Suprapubic skin (tissue), 4 donors: ENCODE results near the gene AP2S1. TPM values are rescaled to one million over a fixed set of nuclear protein-coding genes. Genes with fewer than 3 reads are reported as not detected.
"Not testable (repeated sequence)": the region's sequence is repeated elsewhere in the genome, so short reads cannot be mapped to it uniquely, and the experiment has no call there.

Experiments
- DNase-seq, 2 donors: peaks; one replicate each; pipeline ENCODE4 v3.0.0-alpha.2; 2019; ENCODE audit warnings: low spot score in 2 of 2
- H3K27ac ChIP-seq: fragments of 200-600 bp; sonication (generic); one replicate; pipeline ENCODE4 v1.5.1; 2019
- H3K27me3 ChIP-seq: fragments of 200-600 bp; sonication (generic); one replicate; pipeline ENCODE4 v1.5.1; 2019
- H3K36me3 ChIP-seq: fragments of 200-600 bp; sonication (generic); one replicate; pipeline ENCODE4 v1.5.1; 2019
- H3K4me1 ChIP-seq: fragments of 200-600 bp; sonication (generic); one replicate; pipeline ENCODE4 v1.5.1; 2019
- H3K4me3 ChIP-seq: fragments of 200-600 bp; sonication (generic); one replicate; pipeline ENCODE4 v1.5.1; 2019; ENCODE audit warnings: mild to moderate bottlenecking
- H3K9me3 ChIP-seq: fragments of 200-600 bp; sonication (generic); one replicate; pipeline ENCODE4 v1.5.1; 2019
- CTCF ChIP-seq, 2 donors: fragments of 200-600 bp in 1 of 2; fragments of 450-650 bp in 1 of 2; sonication (generic) in 1 of 2; IDR thresholded peaks; one replicate each; pipeline ENCODE4 v1.5.1; 2016 to 2019; ENCODE audit warnings: antibody characterized with exemption in 2 of 2, mild to moderate bottlenecking in 1 of 2, moderate library complexity in 1 of 2
- EP300 ChIP-seq: sonication (generic); formaldehyde crosslinking; IDR thresholded peaks from one replicate; pipeline ENCODE4 v1.6.1; 2017; ENCODE audit warnings: antibody characterized with exemption
- POLR2A ChIP-seq, 2 donors: fragments of 450-650 bp; IDR thresholded peaks; one replicate each; pipeline ENCODE4 v1.6.1; 2017; ENCODE audit warnings: antibody characterized with exemption in 2 of 2, mild to moderate bottlenecking in 2 of 2, moderate library complexity in 2 of 2
- POLR2AphosphoS5 ChIP-seq, 3 donors: sonication (generic); formaldehyde crosslinking; IDR thresholded peaks; one replicate each; pipeline ENCODE4 v1.6.1; 2017; ENCODE audit warnings: antibody characterized with exemption in 3 of 3
- WGBS: methylation state at CpG from one replicate; pipeline ENCODE4 v1.1.5; 2018; 5-methylcytosine and 5-hydroxymethylcytosine counted together
- total RNA-seq, 4 donors: library from RNA; depleted of rRNA; stranded (reverse); fragments of >200 nt; gene quantifications; one replicate each; pipeline ENCODE4 v1.1.0, GENCODE V29; 2016

Gene AP2S1
- total RNA-seq, 4 donors from 2014 or later: 50.6 to 93.3 (median 75.0) TPM

- WGBS: 75% methylated on average over 4 of the region's 4 CpGs
- H3K27ac ChIP-seq: no peak overlapping the region
- TF ChIP-seq EP300 (no peak), CTCF (IDR thresholded peaks at IDR 0.05) (no peak), POLR2A (IDR thresholded peaks at IDR 0.05) (no peak), POLR2AphosphoS5 (IDR thresholded peaks at IDR 0.05) (no peak)
- DNase-seq: no peak
- no peaks in the 10 kb centered on the region for H3K27me3 ChIP-seq
- no peaks in the 10 kb centered on the region for H3K4me1 ChIP-seq
- no peak overlapping the region for H3K4me3 ChIP-seq
- no peaks in the 10 kb centered on the region for H3K36me3 ChIP-seq
- no peaks in the 10 kb centered on the region for H3K9me3 ChIP-seq
These were observed 24.6 kb upstream of the AP2S1 start for GRCh38 chr19:46875234-46875633.

GRCh38 chr19:46872967-46873366, 22.3 kb upstream of the AP2S1 start:
- no peak overlapping the region for H3K4me3 ChIP-seq
- no peaks in the 10 kb centered on the region for H3K9me3 ChIP-seq
- H3K4me1 ChIP-seq: peaks cover 16% of the 10 kb centered on the region
- no peaks in the 10 kb centered on the region for H3K27me3 ChIP-seq
- no peaks in the 10 kb centered on the region for H3K36me3 ChIP-seq
- no peak for DNase-seq
- no peak overlapping the region for H3K27ac ChIP-seq
- TF ChIP-seq CTCF (IDR thresholded peaks at IDR 0.05) (no peak), POLR2A (IDR thresholded peaks at IDR 0.05) (no peak), EP300 (no peak), POLR2AphosphoS5 (IDR thresholded peaks at IDR 0.05) (no peak)
- 90% methylated on average over 4 of the region's 4 CpGs for WGBS

GRCh38 chr19:46871173-46871572, 20.5 kb upstream of the AP2S1 start:
- peaks cover 32% of the 10 kb centered on the region for H3K4me1 ChIP-seq
- H3K27me3 ChIP-seq, H3K9me3 ChIP-seq, H3K27ac ChIP-seq, H3K36me3 ChIP-seq, DNase-seq, H3K4me3 ChIP-seq: not testable (repeated sequence)
- 93% methylated on average over 5 of the region's 5 CpGs for WGBS

- Histone ChIP-seq H3K9me3 (no peaks in the 10 kb centered on the region), H3K36me3 (no peaks in the 10 kb centered on the region), H3K4me1 (peaks cover 59% of the 10 kb centered on the region), H3K4me3 (no peak overlapping the region), H3K27me3 (no peaks in the 10 kb centered on the region), H3K27ac (no peak overlapping the region)
- no peak for DNase-seq
- WGBS: 82% methylated on average over 4 of the region's 4 CpGs
- TF ChIP-seq CTCF (IDR thresholded peaks at IDR 0.05) (no peak), POLR2AphosphoS5 (IDR thresholded peaks at IDR 0.05) (no peak), EP300 (no peak), POLR2A (IDR thresholded peaks at IDR 0.05) (no peak)
These were observed 17.6 kb upstream of the AP2S1 start for GRCh38 chr19:46868025-46868802.

GRCh38 chr19:46867170-46867569, 16.5 kb upstream of the AP2S1 start:
- peaks cover 70% of the 10 kb centered on the region for H3K4me1 ChIP-seq
- H3K27me3 ChIP-seq: no peaks in the 10 kb centered on the region
- no peaks in the 10 kb centered on the region for H3K36me3 ChIP-seq
- DNase-seq: no peak
- WGBS: 56% methylated on average over 3 of the region's 3 CpGs
- no peak overlapping the region for H3K4me3 ChIP-seq
- TF ChIP-seq EP300 (no peak), POLR2AphosphoS5 (IDR thresholded peaks at IDR 0.05) (no peak), CTCF (IDR thresholded peaks at IDR 0.05) (no peak), POLR2A (IDR thresholded peaks at IDR 0.05) (no peak)
- H3K9me3 ChIP-seq: no peaks in the 10 kb centered on the region
- H3K27ac ChIP-seq: no peak overlapping the region
